Fibroblast of peridontal ligament (primary cell): ENCODE results near the gene SLCO3A1.

ENCODE experiments used
- DNase-seq: peaks from one replicate; pipeline ENCODE4 v3.0.0-alpha.2; 2010; ENCODE audit errors: extremely low read depth

The SLCO3A1 gene

GRCh38 chr15:92002666-92003065 is 149.2 kb downstream of the SLCO3A1 start:
- DNase-seq: no peak

- no peak for DNase-seq
Measured at GRCh38 chr15:92003515-92004067, 150.1 kb downstream of the SLCO3A1 start.

GRCh38 chr15:92005154-92005553 is 151.6 kb downstream of the SLCO3A1 start:
- no peak for DNase-seq

GRCh38 chr15:92006186-92007028 is 152.9 kb downstream of the SLCO3A1 start:
- DNase-seq: no peak

- DNase-seq: no peak
Measured at GRCh38 chr15:92009162-92009561, 155.7 kb downstream of the SLCO3A1 start.

- DNase-seq: no peak
Measured at GRCh38 chr15:92011611-92012367, 158.3 kb downstream of the SLCO3A1 start.

- no peak for DNase-seq
Measured at GRCh38 chr15:92012368-92012629, 158.8 kb downstream of the SLCO3A1 start.

GRCh38 chr15:92012881-92013280 is 159.4 kb downstream of the SLCO3A1 start:
- no peak for DNase-seq

GRCh38 chr15:92014281-92015030 is 160.9 kb downstream of the SLCO3A1 start:
- no peak for DNase-seq

- DNase-seq: no peak
Measured at GRCh38 chr15:92017882-92018534, 164.5 kb downstream of the SLCO3A1 start.

- DNase-seq: no peak
Measured at GRCh38 chr15:92018535-92019239, 165.2 kb downstream of the SLCO3A1 start.

GRCh38 chr15:92019706-92020105 is 166.2 kb downstream of the SLCO3A1 start:
- DNase-seq: no peak

- DNase-seq: no peak
Measured at GRCh38 chr15:92020207-92020606, 166.7 kb downstream of the SLCO3A1 start.

GRCh38 chr15:92020804-92021203 is 167.3 kb downstream of the SLCO3A1 start:
- DNase-seq: peak; percentile 46

- DNase-seq: no peak
Measured at GRCh38 chr15:92021792-92022191, 168.3 kb downstream of the SLCO3A1 start.

- DNase-seq: peak; percentile 47
Measured at GRCh38 chr15:92023965-92024364, 170.5 kb downstream of the SLCO3A1 start.

GRCh38 chr15:92025706-92026270 is 172.3 kb downstream of the SLCO3A1 start:
- no peak for DNase-seq

GRCh38 chr15:92028389-92028724 is 174.8 kb downstream of the SLCO3A1 start:
- no peak for DNase-seq

GRCh38 chr15:92029767-92030166 is 176.3 kb downstream of the SLCO3A1 start:
- DNase-seq: no peak

GRCh38 chr15:92033314-92033713 is 179.8 kb downstream of the SLCO3A1 start:
- DNase-seq: peak; percentile 8

- no peak for DNase-seq
Measured at GRCh38 chr15:92033723-92034122, 180.2 kb downstream of the SLCO3A1 start.
